ENCODE data around the gene SLC19A3.

DNA sequence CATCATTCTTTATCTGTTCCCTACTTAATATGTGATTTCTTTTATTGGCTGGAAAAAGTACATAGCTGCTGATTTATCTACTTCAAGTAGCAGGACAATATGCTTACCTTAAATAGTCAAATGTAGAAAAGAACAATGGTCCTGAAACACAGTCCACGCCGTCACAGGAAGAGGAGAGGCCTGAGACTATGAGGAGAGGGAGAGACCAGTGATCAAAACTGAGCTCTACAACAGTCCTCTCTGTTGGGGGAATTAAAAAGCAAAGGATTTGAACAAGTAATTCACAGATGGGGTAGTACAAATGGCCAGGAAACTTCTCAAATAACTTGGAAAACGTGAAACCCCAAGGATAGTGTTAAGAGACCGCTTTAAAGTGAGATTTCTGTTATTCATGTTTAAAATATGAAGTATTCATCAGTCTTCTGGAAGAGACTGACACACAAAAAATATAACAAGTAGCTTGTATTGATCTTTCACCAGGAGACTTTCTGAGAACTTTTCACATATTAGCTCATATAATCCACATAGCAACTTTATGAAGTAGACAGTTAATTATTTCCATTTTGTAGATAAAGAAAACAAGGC is 48.1 kb upstream of the SLC19A3 start:
- TF ChIP-seq, protein P1, sequence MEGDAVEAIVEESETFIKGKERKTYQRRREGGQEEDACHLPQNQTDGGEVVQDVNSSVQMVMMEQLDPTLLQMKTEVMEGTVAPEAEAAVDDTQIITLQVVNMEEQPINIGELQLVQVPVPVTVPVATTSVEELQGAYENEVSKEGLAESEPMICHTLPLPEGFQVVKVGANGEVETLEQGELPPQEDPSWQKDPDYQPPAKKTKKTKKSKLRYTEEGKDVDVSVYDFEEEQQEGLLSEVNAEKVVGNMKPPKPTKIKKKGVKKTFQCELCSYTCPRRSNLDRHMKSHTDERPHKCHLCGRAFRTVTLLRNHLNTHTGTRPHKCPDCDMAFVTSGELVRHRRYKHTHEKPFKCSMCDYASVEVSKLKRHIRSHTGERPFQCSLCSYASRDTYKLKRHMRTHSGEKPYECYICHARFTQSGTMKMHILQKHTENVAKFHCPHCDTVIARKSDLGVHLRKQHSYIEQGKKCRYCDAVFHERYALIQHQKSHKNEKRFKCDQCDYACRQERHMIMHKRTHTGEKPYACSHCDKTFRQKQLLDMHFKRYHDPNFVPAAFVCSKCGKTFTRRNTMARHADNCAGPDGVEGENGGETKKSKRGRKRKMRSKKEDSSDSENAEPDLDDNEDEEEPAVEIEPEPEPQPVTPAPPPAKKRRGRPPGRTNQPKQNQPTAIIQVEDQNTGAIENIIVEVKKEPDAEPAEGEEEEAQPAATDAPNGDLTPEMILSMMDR (IDR thresholded peaks at IDR 0.05) = no peak
- TF ChIP-seq POLR2A (IDR thresholded peaks at IDR 0.05) (no peak), POLR2AphosphoS5 (IDR thresholded peaks at IDR 0.05) (no peak)
